Adipocyte (in vitro differentiated cells): ENCODE data around the gene PHTF2.
A peak's percentile ranks its signal among the peaks of the same experiment; 100 is the strongest.
"Not testable (repeated sequence)": the region's sequence is repeated elsewhere in the genome, so short reads cannot be mapped to it uniquely, and the experiment has no call there.

Experiments used
- DNase-seq: peaks from one replicate; pipeline ENCODE4 v3.0.0-alpha.2; 2015; ENCODE audit warnings: low read depth
- H3K27me3 ChIP-seq: replicated peaks from 2 replicates; pipeline ENCODE4 v1.7.0; 2013; ENCODE audit warnings: mild to moderate bottlenecking, low read length, moderate library complexity; ENCODE audit not compliant: control insufficient read depth, insufficient read depth
- H3K36me3 ChIP-seq: 2 replicates; pipeline ENCODE4 v1.7.0; 2013; ENCODE audit warnings: low read length, mild to moderate bottlenecking, moderate library complexity; ENCODE audit not compliant: control insufficient read depth, insufficient read depth, severe bottlenecking
- H3K4me1 ChIP-seq: 2 replicates; pipeline ENCODE4 v1.7.0; 2013; ENCODE audit warnings: mild to moderate bottlenecking, low read length, moderate library complexity; ENCODE audit not compliant: control insufficient read depth, insufficient read depth
- H3K4me3 ChIP-seq: 2 replicates; pipeline ENCODE4 v1.7.0; 2013; ENCODE audit warnings: mild to moderate bottlenecking, low read length, moderate library complexity
- H3K9ac ChIP-seq: 2 replicates; pipeline ENCODE4 v1.7.0; 2013; ENCODE audit warnings: mild to moderate bottlenecking, low read length, moderate library complexity
- H3K9me3 ChIP-seq: 2 replicates; pipeline ENCODE4 v1.7.0; 2013; ENCODE audit warnings: mild to moderate bottlenecking, low read length, moderate library complexity; ENCODE audit not compliant: control insufficient read depth

PHTF2 gene

DNA sequence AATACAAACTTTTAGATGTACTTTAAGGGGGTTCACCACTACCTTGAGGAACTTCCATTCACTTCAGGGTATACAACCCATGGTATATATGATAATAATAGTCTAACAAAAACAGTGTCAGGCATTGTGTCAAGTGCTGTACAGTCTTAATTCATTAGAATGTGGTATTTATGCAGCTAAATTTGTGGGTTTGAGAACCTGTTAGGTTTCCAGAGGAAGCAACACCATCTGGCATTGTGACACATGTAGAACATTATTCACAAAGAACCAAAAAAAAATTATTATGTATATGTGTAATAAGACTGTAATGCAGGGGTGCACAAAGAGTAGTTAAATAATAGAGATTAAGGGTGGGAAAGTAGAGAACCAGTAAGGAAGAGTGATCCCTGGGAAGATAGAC is 26.7 kb upstream of the PHTF2 start:
- DNase-seq, result no peak
- Histone ChIP-seq H3K36me3 (peaks cover 27% of the 10 kb centered on the region), H3K27me3 (no peaks in the 10 kb centered on the region), H3K9ac (no peak overlapping the region), H3K9me3 (peaks cover 10% of the 10 kb centered on the region), H3K4me1 (no peaks in the 10 kb centered on the region), H3K4me3 (no peak overlapping the region)

DNA sequence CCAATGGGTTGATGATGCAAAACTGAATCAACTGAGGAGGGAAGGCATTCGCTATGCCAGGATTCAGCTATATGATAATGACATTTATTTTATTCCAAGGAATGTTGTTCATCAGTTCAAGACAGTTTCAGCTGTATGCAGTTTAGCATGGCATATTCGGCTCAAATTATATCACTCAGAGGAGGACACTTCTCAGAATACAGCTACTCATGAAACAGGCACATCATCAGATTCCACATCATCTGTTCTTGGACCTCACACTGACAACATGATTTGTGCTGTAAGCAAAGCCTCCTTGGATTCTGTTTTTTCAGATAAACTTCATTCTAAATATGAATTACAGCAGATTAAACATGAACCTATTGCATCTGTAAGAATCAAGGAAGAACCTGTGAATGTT is 20.0 kb upstream of the PHTF2 start:
- H3K4me3 ChIP-seq, result no peak overlapping the region
- peaks cover 40% of the 10 kb centered on the region for H3K36me3 ChIP-seq

DNA sequence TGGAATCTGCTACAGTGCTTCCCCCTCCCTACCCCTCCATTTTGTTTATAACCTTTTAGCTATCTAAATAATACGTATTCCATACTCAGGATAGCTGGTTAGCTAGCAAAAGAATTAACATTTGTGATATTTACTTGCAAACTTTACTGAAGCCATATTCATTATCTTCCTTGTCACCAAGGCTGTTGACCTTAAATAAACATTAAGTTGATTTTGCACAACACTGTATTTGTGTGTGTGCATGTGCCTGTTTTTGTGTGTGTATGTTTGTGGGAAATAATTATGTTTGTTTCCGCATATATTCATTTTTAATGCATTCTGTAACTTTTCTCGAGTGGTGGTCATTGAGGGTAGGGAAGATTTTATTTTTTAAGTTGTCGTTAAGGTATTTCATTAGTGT is 16.2 kb upstream of the PHTF2 start:
- no peaks in the 10 kb centered on the region for H3K4me1 ChIP-seq
- peaks cover 32% of the 10 kb centered on the region for H3K36me3 ChIP-seq
- DNase-seq, result no peak
- H3K9ac ChIP-seq, result no peak overlapping the region
- H3K4me3 ChIP-seq, result no peak overlapping the region
- H3K9me3 ChIP-seq, result peaks cover 7% of the 10 kb centered on the region
- no peaks in the 10 kb centered on the region for H3K27me3 ChIP-seq

More for the DNA sequence above, 20.0 kb upstream of the PHTF2 start:
- Histone ChIP-seq H3K4me1 (no peaks in the 10 kb centered on the region), H3K9ac (no peak overlapping the region), H3K27me3 (no peaks in the 10 kb centered on the region), H3K9me3 (peaks cover 15% of the 10 kb centered on the region)
- DNase-seq, result no peak

DNA sequence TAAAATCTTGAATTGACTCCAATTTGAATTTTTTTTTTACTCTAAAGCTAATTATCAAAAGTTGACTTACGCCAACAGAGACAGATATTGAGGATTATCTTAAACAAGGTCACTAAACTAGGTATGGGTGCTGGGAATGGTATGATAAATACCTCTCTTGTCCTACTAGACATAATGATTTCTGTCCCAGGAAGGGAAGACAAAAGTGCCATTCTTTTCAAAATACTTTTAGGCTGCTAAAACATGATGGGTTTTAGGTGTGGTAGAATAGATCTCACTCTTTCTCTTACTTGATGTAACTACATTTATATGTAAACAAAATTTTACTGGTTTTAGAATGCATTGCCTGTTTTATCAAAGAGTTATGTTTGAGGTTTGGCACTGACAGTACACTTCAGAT is 15.5 kb upstream of the PHTF2 start:
- Histone ChIP-seq H3K4me1 (no peaks in the 10 kb centered on the region), H3K9ac (no peak overlapping the region), H3K36me3 (peaks cover 32% of the 10 kb centered on the region), H3K9me3 (peaks cover 7% of the 10 kb centered on the region), H3K27me3 (no peaks in the 10 kb centered on the region), H3K4me3 (no peak overlapping the region)
- DNase-seq, result no peak

DNA sequence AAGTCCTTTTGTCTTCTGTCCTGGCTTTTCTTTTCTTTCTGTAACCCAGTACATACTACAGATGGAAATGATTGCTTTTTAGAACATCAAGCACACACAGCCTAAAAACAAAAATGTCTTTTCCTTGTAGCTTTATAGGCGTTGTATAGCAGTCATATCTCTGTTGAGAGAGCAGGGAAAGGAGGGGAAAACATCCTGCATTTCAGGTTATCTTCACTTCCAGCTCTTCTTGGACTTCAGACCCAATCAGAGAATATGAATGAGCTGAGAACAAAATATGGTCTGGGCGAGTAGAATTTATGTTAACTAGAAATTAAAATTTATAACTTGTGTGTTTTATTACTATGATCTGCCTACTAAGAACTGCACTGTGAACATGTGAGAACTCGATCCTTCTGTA is 15.0 kb upstream of the PHTF2 start:
- Histone ChIP-seq H3K4me1 (no peaks in the 10 kb centered on the region), H3K27me3 (no peaks in the 10 kb centered on the region), H3K4me3 (no peak overlapping the region), H3K9ac (no peak overlapping the region), H3K36me3 (peaks cover 29% of the 10 kb centered on the region), H3K9me3 (peaks cover 7% of the 10 kb centered on the region)
- no peak for DNase-seq

DNA sequence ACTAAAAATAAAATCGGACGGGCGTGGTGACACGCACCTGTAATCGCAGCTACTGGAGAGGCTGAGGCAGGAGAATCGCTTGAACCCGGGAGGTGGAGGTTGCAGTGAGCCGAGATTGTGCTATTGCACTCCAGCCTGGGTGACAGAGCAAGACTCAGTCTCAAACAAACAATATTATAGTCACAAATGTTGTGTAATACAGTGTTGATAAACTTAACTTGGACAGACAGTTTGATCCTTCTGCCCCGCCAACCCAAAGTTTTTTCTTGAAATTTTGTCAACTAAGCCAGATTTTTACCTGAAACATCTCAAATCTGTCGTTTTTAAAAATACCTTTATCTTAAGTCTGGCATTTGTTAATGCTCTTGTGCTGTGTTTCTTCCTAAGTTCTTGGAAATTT is 14.1 kb upstream of the PHTF2 start:
- H3K4me1 ChIP-seq, H3K9ac ChIP-seq: not testable (repeated sequence)
- peaks cover 21% of the 10 kb centered on the region for H3K36me3 ChIP-seq

DNA sequence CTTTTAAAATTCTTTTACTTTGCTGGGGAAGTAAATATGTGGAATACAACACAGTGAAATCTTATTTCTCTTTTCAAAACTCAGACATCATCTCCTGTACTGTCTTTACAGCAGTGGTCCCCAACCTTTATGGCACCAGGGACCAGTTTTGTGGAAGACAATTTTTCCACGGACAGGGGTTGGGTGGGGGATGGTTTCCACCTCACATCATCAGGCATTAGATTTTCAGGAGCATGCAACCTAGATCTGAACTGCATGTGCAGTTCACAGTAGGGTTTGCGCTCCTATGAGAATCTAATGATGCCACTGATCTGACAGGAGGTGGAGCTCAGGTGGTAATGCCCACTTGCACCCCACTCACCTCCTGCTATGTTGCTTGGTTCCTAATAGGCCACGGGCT is 12.6 kb upstream of the PHTF2 start:
- no peak for DNase-seq
- no peak overlapping the region for H3K9ac ChIP-seq
- no peaks in the 10 kb centered on the region for H3K4me1 ChIP-seq
- H3K4me3 ChIP-seq, result no peak overlapping the region
- no peaks in the 10 kb centered on the region for H3K27me3 ChIP-seq
- H3K9me3 ChIP-seq, result peaks cover 7% of the 10 kb centered on the region
- H3K36me3 ChIP-seq, result peaks cover 12% of the 10 kb centered on the region

More for the DNA sequence above, 14.1 kb upstream of the PHTF2 start:
- not testable (repeated sequence) for H3K4me3 ChIP-seq, H3K9me3 ChIP-seq, H3K27me3 ChIP-seq, DNase-seq

DNA sequence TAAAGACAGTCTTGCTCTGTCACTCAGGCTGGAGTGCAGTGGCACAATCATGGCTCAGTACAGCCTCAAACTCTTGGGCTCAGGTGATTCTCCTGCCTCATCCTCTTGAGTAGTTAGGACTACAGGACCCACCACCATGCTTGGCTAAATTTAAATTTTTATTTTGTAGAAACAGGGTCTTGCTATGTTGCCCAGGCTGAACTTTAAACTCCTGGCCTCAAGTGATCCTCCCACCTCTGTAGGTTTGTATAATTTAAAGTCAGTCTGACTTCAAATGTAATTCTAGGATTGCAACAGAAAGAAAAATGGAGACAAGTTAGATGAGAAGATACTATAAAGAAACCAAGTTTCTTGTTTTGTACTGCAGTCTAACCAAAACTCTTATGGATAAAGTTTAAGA is 11.8 kb upstream of the PHTF2 start:
- Histone ChIP-seq H3K27me3 (no peaks in the 10 kb centered on the region), H3K9me3 (peaks cover 7% of the 10 kb centered on the region), H3K4me1 (peaks cover 5% of the 10 kb centered on the region), H3K4me3 (no peak overlapping the region), H3K9ac (no peak overlapping the region), H3K36me3 (peaks cover 11% of the 10 kb centered on the region)
- no peak for DNase-seq

DNA sequence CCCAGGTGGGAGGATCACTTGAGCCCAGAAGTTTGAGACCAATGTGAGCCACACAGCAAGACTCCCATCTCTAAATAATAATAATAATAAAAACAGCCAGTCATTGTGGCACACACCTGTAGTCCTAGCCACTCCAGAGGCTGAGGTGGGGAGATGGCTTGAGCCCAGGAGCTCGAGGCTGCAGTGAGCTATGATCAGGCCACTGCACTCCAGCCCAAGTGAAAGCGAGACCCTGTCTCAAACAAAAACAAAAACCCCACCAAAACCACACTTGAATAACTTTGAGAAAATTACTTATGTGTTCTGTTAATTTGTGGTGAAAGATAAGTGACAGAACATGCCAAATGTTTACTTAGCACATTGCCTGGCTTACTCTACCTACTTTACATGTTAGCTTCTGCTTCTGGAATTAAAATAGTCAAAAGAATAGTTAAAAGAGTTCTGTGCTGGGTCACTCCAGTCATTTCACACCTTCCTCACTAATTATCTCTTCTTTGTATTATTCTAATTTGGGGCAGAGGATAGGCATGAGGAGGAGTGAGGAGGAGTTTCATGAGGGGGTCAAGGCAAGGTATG is 10.2 kb upstream of the PHTF2 start:
- H3K27me3 ChIP-seq, result no peaks in the 10 kb centered on the region
- peaks cover 7% of the 10 kb centered on the region for H3K9me3 ChIP-seq
- H3K36me3 ChIP-seq, result peaks cover 11% of the 10 kb centered on the region
- no peak overlapping the region for H3K9ac ChIP-seq
- no peak for DNase-seq
- no peak overlapping the region for H3K4me3 ChIP-seq
- H3K4me1 ChIP-seq, result peaks cover 14% of the 10 kb centered on the region

DNA sequence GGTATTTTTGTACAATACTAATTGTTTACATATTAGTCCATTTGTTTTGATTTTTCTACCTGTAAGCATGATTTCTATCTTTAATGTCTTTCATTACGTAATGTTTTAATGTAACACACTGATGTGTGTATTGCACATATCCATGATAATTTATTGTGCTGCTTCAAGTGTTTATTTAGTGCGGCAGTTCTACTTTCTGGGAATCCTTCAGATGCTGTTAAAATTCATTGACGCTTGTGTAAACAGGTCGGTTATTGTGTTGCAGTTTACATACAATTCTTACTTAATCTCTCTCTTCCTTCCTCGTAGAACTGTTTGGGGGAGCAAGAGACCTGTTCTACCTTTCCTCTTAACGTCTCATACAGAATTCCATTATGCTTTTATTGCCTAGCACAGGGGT is 7.2 kb upstream of the PHTF2 start:
- Histone ChIP-seq H3K36me3 (no peaks in the 10 kb centered on the region), H3K4me3 (no peak overlapping the region), H3K9me3 (no peaks in the 10 kb centered on the region), H3K4me1 (peaks cover 27% of the 10 kb centered on the region), H3K9ac (no peak overlapping the region), H3K27me3 (no peaks in the 10 kb centered on the region)
- DNase-seq, result no peak

DNA sequence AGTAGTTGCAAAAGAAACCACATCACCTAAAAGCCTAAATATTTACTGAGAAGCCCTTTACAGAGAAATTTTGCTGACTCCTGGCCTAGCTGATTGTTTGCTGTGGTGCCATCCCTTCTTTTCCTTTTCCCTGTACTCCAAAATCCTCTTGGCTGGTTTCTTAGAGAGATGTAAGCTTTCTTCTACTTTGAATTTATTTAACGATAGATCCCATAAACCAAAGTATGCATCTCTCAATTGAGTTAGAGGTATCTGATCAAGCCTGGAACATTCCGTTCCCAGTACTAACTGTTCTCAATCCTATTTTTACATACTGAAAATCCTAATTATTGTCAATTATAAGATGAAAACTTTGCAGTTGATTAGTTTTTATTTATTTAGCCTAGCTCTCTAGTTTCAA is 6.6 kb upstream of the PHTF2 start:
- Histone ChIP-seq H3K9me3 (no peaks in the 10 kb centered on the region), H3K4me3 (no peak overlapping the region), H3K36me3 (no peaks in the 10 kb centered on the region), H3K9ac (no peak overlapping the region), H3K4me1 (peaks cover 32% of the 10 kb centered on the region), H3K27me3 (no peaks in the 10 kb centered on the region)
- peak; percentile 42 for DNase-seq

DNA sequence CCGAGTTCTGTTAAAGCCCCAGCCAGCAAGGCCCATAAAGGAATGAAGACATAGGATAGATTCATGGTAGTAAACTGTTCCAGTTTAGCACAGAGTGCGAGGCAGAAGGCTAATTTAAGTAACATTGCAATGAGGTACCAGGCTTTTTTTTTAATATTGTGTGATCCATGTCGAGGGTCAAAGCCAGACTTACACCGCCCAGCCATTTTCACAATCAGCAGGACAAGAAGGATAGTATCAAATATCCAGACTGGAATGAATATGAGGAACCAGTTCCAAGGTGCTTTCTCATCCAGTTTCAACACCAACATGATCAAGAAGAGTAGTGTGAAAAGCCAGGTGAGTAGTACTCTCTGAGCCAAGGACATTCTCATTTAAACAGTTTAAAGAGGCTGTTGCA is 4.6 kb upstream of the PHTF2 start:
- DNase-seq, result peak; percentile 41
- H3K9me3 ChIP-seq, result no peaks in the 10 kb centered on the region
- no peak overlapping the region for H3K4me3 ChIP-seq
- no peaks in the 10 kb centered on the region for H3K27me3 ChIP-seq
- H3K4me1 ChIP-seq, result peaks cover 37% of the 10 kb centered on the region
- H3K9ac ChIP-seq, result no peak overlapping the region
- no peaks in the 10 kb centered on the region for H3K36me3 ChIP-seq
